Measurements from ENCODE around the gene SPCS1. TPM values are rescaled to one million over a fixed set of nuclear protein-coding genes. Genes with fewer than 3 reads are reported as not detected.

SPCS1 gene
- total and polyA plus RNA-seq, 9 of the 15 experiments (the other 6 are each of a cell fraction or from before 2014, with no cell fraction given): 73.9 to 567 (median 127) TPM

GRCh38 chr3:52724511-52724910 lies 18.6 kb downstream of the SPCS1 start (continued):
- TF ChIP-seq MGA (IDR thresholded peaks at IDR 0.05): no peak

Data from K562 (cell line).